HepG2 (cell line): ENCODE results near the gene SUPT4H1.

ENCODE experiments used
- SRSF9 ChIP-seq: fragments of 200-400 bp; formaldehyde crosslinking; IDR thresholded peaks from 2 replicates; pipeline ENCODE4 v1.6.1; 2018; ENCODE audit warnings: borderline replicate concordance, mild to moderate bottlenecking, low read depth, low read length; ENCODE audit not compliant: insufficient read depth, poor library complexity, severe bottlenecking
- TF ChIP-seq, protein P1 (sequence below): IDR thresholded peaks from 2 replicates; pipeline ENCODE4 v1.6.1; 2012; ENCODE audit warnings: inconsistent platforms

GRCh38 chr17:58315281-58315711 is 36.7 kb downstream of the SUPT4H1 start:
- TF ChIP-seq SRSF9 = no peak
- TF ChIP-seq, protein P1, sequence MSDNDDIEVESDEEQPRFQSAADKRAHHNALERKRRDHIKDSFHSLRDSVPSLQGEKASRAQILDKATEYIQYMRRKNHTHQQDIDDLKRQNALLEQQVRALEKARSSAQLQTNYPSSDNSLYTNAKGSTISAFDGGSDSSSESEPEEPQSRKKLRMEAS = no peak
